ENCODE data around the gene NUBP1.

Gene NUBP1

GRCh38 chr16:10744370-10745030 is 858 bp downstream of the NUBP1 start:
- no peak for DNase-seq (ENCODE audit: low read depth)
- TF ChIP-seq CTCF (IDR thresholded peaks at IDR 0.05; ENCODE audit: low read depth, low read length) (no peak), POLR2A (IDR thresholded peaks at IDR 0.05; ENCODE audit: extremely low read depth, insufficient read length) (no peak), MAX (IDR thresholded peaks at IDR 0.05; ENCODE audit: low read depth, low read length) (no peak), MYC (IDR thresholded peaks at IDR 0.05; ENCODE audit: low read depth, low read length) (no peak)
- peak overlapping the region; percentile 74 for H3K4me3 ChIP-seq (ENCODE audit: low read depth, low read length)

- no peak for DNase-seq (ENCODE audit: low read depth)
- H3K4me3 ChIP-seq (ENCODE audit: low read depth, low read length), result no peak overlapping the region
- TF ChIP-seq POLR2A (IDR thresholded peaks at IDR 0.05; ENCODE audit: extremely low read depth, insufficient read length), result no peak
- no peak for TF ChIP-seq CTCF (IDR thresholded peaks at IDR 0.05; ENCODE audit: low read depth, low read length)
- no peak for TF ChIP-seq MAX (IDR thresholded peaks at IDR 0.05; ENCODE audit: low read depth, low read length)
- TF ChIP-seq MYC (IDR thresholded peaks at IDR 0.05; ENCODE audit: low read depth, low read length), result no peak
These were observed 2.2 kb downstream of the NUBP1 start for GRCh38 chr16:10745841-10746240.

GRCh38 chr16:10750793-10751192 is 7.2 kb downstream of the NUBP1 start:
- DNase-seq (ENCODE audit: low read depth), result no peak
- TF ChIP-seq MAX (IDR thresholded peaks at IDR 0.05; ENCODE audit: low read depth, low read length), result no peak
- TF ChIP-seq POLR2A (IDR thresholded peaks at IDR 0.05; ENCODE audit: extremely low read depth, insufficient read length), result no peak
- no peak for TF ChIP-seq CTCF (IDR thresholded peaks at IDR 0.05; ENCODE audit: low read depth, low read length)
- no peak for TF ChIP-seq MYC (IDR thresholded peaks at IDR 0.05; ENCODE audit: low read depth, low read length)
- H3K4me3 ChIP-seq (ENCODE audit: low read depth, low read length), result no peak overlapping the region

- TF ChIP-seq MAX (IDR thresholded peaks at IDR 0.05; ENCODE audit: low read depth, low read length) (no peak), CTCF (IDR thresholded peaks at IDR 0.05; ENCODE audit: low read depth, low read length) (no peak), MYC (IDR thresholded peaks at IDR 0.05; ENCODE audit: low read depth, low read length) (no peak), POLR2A (IDR thresholded peaks at IDR 0.05; ENCODE audit: extremely low read depth, insufficient read length) (no peak)
- H3K4me3 ChIP-seq (ENCODE audit: low read depth, low read length), result no peak overlapping the region
- DNase-seq (ENCODE audit: low read depth), result no peak
These were observed 7.7 kb downstream of the NUBP1 start for GRCh38 chr16:10751291-10751697.

GRCh38 chr16:10752843-10753523 is 9.3 kb downstream of the NUBP1 start:
- no peak overlapping the region for H3K4me3 ChIP-seq (ENCODE audit: low read depth, low read length)
- DNase-seq (ENCODE audit: low read depth), result peak; percentile 53
- no peak for TF ChIP-seq CTCF (IDR thresholded peaks at IDR 0.05; ENCODE audit: low read depth, low read length)
- no peak for TF ChIP-seq MYC (IDR thresholded peaks at IDR 0.05; ENCODE audit: low read depth, low read length)
- no peak for TF ChIP-seq MAX (IDR thresholded peaks at IDR 0.05; ENCODE audit: low read depth, low read length)
- TF ChIP-seq POLR2A (IDR thresholded peaks at IDR 0.05; ENCODE audit: extremely low read depth, insufficient read length), result no peak

Data from NB4 (cell line).